T-helper 2 cell treated with Interferon-gamma antibody and Interleukin-4, amounts not matched to agents 100 ng/mL and 5 ng/mL, for 36 hours (primary cell): ENCODE measurements around the gene UTS2B. TPM values are rescaled to one million over a fixed set of nuclear protein-coding genes. Genes with fewer than 3 reads are reported as not detected.

Experiments used
- intact Hi-C: fragments of 100-400 bp; cut with micrococcal nuclease; formaldehyde crosslinking; loops from one replicate; pipeline ENCODE4 v1.15.1; 2023
- total RNA-seq: library from RNA; stranded (reverse); gene quantifications from 2 replicates; pipeline ENCODE4 v1.2.3, GENCODE V29; 2022

Gene UTS2B
- total RNA-seq, 1 donor from 2014 or later, result not detected

GRCh38 chr3:191244242-191244867 lies 86.0 kb downstream of the UTS2B start:
- intact Hi-C loops, result loop anchor here (10.0 kb wide), 1 partner anchor 150 kb away; no protein-coding TSS in a partner anchor

- intact Hi-C loops, result loop anchor here (10.0 kb wide), 1 partner anchor 154 kb away; no protein-coding TSS in a partner anchor
Measured at GRCh38 chr3:191240486-191240885, 89.8 kb downstream of the UTS2B start.

GRCh38 chr3:191239407-191240031 lies 90.8 kb downstream of the UTS2B start:
- intact Hi-C loops, result loop anchor here (10.0 kb wide), 1 partner anchor 155 kb away; no protein-coding TSS in a partner anchor

- intact Hi-C loops, result no loop called here
Measured at GRCh38 chr3:191238321-191238817, 92.0 kb downstream of the UTS2B start.

GRCh38 chr3:191237047-191237882 lies 93.1 kb downstream of the UTS2B start:
- intact Hi-C loops, result no loop called here

GRCh38 chr3:191236646-191237045 lies 93.7 kb downstream of the UTS2B start:
- intact Hi-C loops, result no loop called here

GRCh38 chr3:191235331-191236314 lies 94.7 kb downstream of the UTS2B start:
- intact Hi-C loops, result no loop called here

GRCh38 chr3:191234216-191234615 lies 96.1 kb downstream of the UTS2B start:
- intact Hi-C loops, result no loop called here

- intact Hi-C loops, result no loop called here
Measured at GRCh38 chr3:191227541-191227940, 102.8 kb downstream of the UTS2B start.

- intact Hi-C loops, result no loop called here
Measured at GRCh38 chr3:191221638-191222037, 108.7 kb downstream of the UTS2B start.

- intact Hi-C loops, result no loop called here
Measured at GRCh38 chr3:191220908-191221307, 109.4 kb downstream of the UTS2B start.

GRCh38 chr3:191217301-191217700 lies 113.0 kb downstream of the UTS2B start:
- intact Hi-C loops, result no loop called here

Other genes starting within 250 kb of the UTS2B start
- gene OSTN, start 131.3 kb downstream of the UTS2B start, total RNA-seq, result not detected in 2 replicates
- 16.3 and 17.7 TPM in 2 replicates for gene CCDC50, start 1.1 kb downstream of the UTS2B start, total RNA-seq
- not detected in 2 replicates for gene PYDC2, start 130.6 kb upstream of the UTS2B start, total RNA-seq